HEK293 (cell line): ENCODE data around the gene BLOC1S1.
A peak's percentile ranks its signal among the peaks of the same experiment; 100 is the strongest.

Experiments used
- CTCF ChIA-PET: fragments of 350-600 bp; formaldehyde crosslinking; extraction: SDS; loops from one replicate; lab custom pipeline; 2021; ENCODE audit warnings: antibody characterized with exemption; lab: Yijun Ruan, JAX
- POLR2A ChIA-PET: fragments of 300-600 bp; formaldehyde crosslinking; extraction: SDS; loops from one replicate; lab custom pipeline; 2020; ENCODE audit warnings: antibody characterized with exemption, inconsistent platforms; lab: Yijun Ruan, JAX
- H3K27ac ChIP-seq: fragments of 200-500 bp; sonication (Bioruptor generic); 2 replicates; pipeline ENCODE4 v1.5.1; 2014; ENCODE audit warnings: low read depth, low read length, control low read depth, inconsistent platforms; ENCODE audit errors: extremely low read depth
- H3K36me3 ChIP-seq, 2 experiments: fragments of 200-500 bp in 1 of 2; sonication (Bioruptor generic) in 1 of 2; 1 replicate in 1 of 2; 2 replicates in 1 of 2; pipeline ENCODE4 v1.5.1; 2014 to 2017; ENCODE audit warnings: inconsistent platforms in 2 of 2, low read length in 2 of 2; ENCODE audit not compliant: control insufficient read depth in 2 of 2, insufficient read depth in 1 of 2
- H3K4me1 ChIP-seq: fragments of 200-500 bp; sonication (Bioruptor generic); 2 replicates; pipeline ENCODE4 v1.5.1; 2014; ENCODE audit warnings: mild to moderate bottlenecking, low read length, inconsistent platforms; ENCODE audit not compliant: control insufficient read depth, insufficient read depth
- H3K4me3 ChIP-seq: 2 replicates; pipeline ENCODE4 v1.5.1; 2011; ENCODE audit warnings: low read depth, mild to moderate bottlenecking, control low read depth, low read length, moderate library complexity
- H3K9me3 ChIP-seq: fragments of 200-500 bp; sonication (Bioruptor generic); 2 replicates; pipeline ENCODE4 v1.5.1; 2014; ENCODE audit warnings: low read depth, low read length, inconsistent platforms; ENCODE audit not compliant: control insufficient read depth, insufficient read depth
- BCL11A ChIP-seq: fragments of 450-650 bp; formaldehyde crosslinking; IDR thresholded peaks from 2 replicates; pipeline ENCODE4 v1.5.1; 2016; ENCODE audit warnings: low read depth, missing biosample characterization, missing genetic modification characterization
- BCL11B ChIP-seq: fragments of 450-650 bp; formaldehyde crosslinking; IDR thresholded peaks from 2 replicates; pipeline ENCODE4 v1.5.1; 2016; ENCODE audit warnings: low read depth, missing biosample characterization, missing genetic modification characterization
- EGR2 ChIP-seq: fragments of 450-650 bp; formaldehyde crosslinking; IDR thresholded peaks from 2 replicates; pipeline ENCODE4 v1.5.1; 2016; ENCODE audit warnings: low read depth, missing biosample characterization, missing genetic modification characterization
- GLIS2 ChIP-seq: fragments of 450-650 bp; formaldehyde crosslinking; IDR thresholded peaks from 2 replicates; pipeline ENCODE4 v1.5.1; 2016; ENCODE audit warnings: missing biosample characterization, missing genetic modification characterization
- KLF8 ChIP-seq: fragments of 450-650 bp; formaldehyde crosslinking; IDR thresholded peaks from 2 replicates; pipeline ENCODE4 v1.5.1; 2016; ENCODE audit warnings: missing biosample characterization, missing genetic modification characterization
- KLF9 ChIP-seq: fragments of 450-650 bp; formaldehyde crosslinking; IDR thresholded peaks from 2 replicates; pipeline ENCODE4 v1.5.1; 2016; ENCODE audit warnings: missing biosample characterization, missing genetic modification characterization, low read depth
- PRDM6 ChIP-seq: fragments of 450-650 bp; formaldehyde crosslinking; IDR thresholded peaks from 2 replicates; pipeline ENCODE4 v1.5.1; 2017; ENCODE audit warnings: missing biosample characterization, missing genetic modification characterization
- SALL2 ChIP-seq: fragments of 450-650 bp; formaldehyde crosslinking; IDR thresholded peaks from 2 replicates; pipeline ENCODE4 v1.5.0; 2017; ENCODE audit warnings: missing biosample characterization, mild to moderate bottlenecking, missing genetic modification characterization, borderline replicate concordance
- SP7 ChIP-seq: fragments of 450-650 bp; formaldehyde crosslinking; IDR thresholded peaks from 2 replicates; pipeline ENCODE4 v1.5.1; 2016; ENCODE audit warnings: missing biosample characterization, missing genetic modification characterization
- ZBTB17 ChIP-seq: fragments of 450-650 bp; formaldehyde crosslinking; IDR thresholded peaks from 2 replicates; pipeline ENCODE4 v1.5.1; 2016; ENCODE audit warnings: missing biosample characterization, missing genetic modification characterization
- ZBTB7A ChIP-seq: fragments of 450-650 bp; formaldehyde crosslinking; IDR thresholded peaks from 2 replicates; pipeline ENCODE4 v1.5.1; 2016; ENCODE audit warnings: low read depth, missing biosample characterization, missing genetic modification characterization
- ZFHX2 ChIP-seq: fragments of 450-650 bp; formaldehyde crosslinking; conservative IDR thresholded peaks from 2 replicates; pipeline ENCODE4 v1.5.1; 2016; ENCODE audit warnings: missing biosample characterization, missing genetic modification characterization
- ZNF19 ChIP-seq: fragments of 450-650 bp; formaldehyde crosslinking; IDR thresholded peaks from 2 replicates; pipeline ENCODE4; 2016; ENCODE audit warnings: missing biosample characterization, missing genetic modification characterization, low read depth
- ZNF214 ChIP-seq: fragments of 450-650 bp; formaldehyde crosslinking; IDR thresholded peaks from 2 replicates; pipeline ENCODE4 v1.5.1; 2017; ENCODE audit warnings: missing biosample characterization, mild to moderate bottlenecking, missing genetic modification characterization, borderline replicate concordance
- ZNF404 ChIP-seq: fragments of 450-650 bp; formaldehyde crosslinking; IDR thresholded peaks from 2 replicates; pipeline ENCODE4 v1.5.1; 2017; ENCODE audit warnings: missing biosample characterization, missing genetic modification characterization
- ZNF426 ChIP-seq: fragments of 450-650 bp; formaldehyde crosslinking; IDR thresholded peaks from 2 replicates; pipeline ENCODE4 v1.5.1; 2017; ENCODE audit warnings: missing biosample characterization, missing genetic modification characterization, mild to moderate bottlenecking, inconsistent platforms, moderate library complexity
- ZNF48 ChIP-seq: fragments of 450-650 bp; formaldehyde crosslinking; IDR thresholded peaks from 2 replicates; pipeline ENCODE4 v1.5.1; 2016; ENCODE audit warnings: missing biosample characterization, missing genetic modification characterization
- ZNF510 ChIP-seq: fragments of 450-650 bp; formaldehyde crosslinking; IDR thresholded peaks from 2 replicates; pipeline ENCODE4 v1.5.1; 2018; ENCODE audit warnings: mild to moderate bottlenecking, missing genetic modification characterization, missing biosample characterization; ENCODE audit not compliant: insufficient replicate concordance
- ZNF596 ChIP-seq: fragments of 450-650 bp; IDR thresholded peaks from 2 replicates; pipeline ENCODE4 v1.5.0; 2018; ENCODE audit warnings: missing biosample characterization, mild to moderate bottlenecking, missing genetic modification characterization, moderate library complexity
- ZNF621 ChIP-seq: fragments of 450-650 bp; formaldehyde crosslinking; IDR thresholded peaks from 2 replicates; pipeline ENCODE4 v1.5.1; 2017; ENCODE audit warnings: missing biosample characterization, missing genetic modification characterization
- ZNF624 ChIP-seq: fragments of 450-650 bp; formaldehyde crosslinking; IDR thresholded peaks from 2 replicates; pipeline ENCODE4 v1.5.1; 2017; ENCODE audit warnings: missing biosample characterization, missing genetic modification characterization
- ZNF76 ChIP-seq: fragments of 450-650 bp; formaldehyde crosslinking; IDR thresholded peaks from 2 replicates; pipeline ENCODE4; 2016; ENCODE audit warnings: low read depth, missing biosample characterization, missing genetic modification characterization, borderline replicate concordance
- TF ChIP-seq, protein P1 (sequence below): fragments of 450-650 bp; formaldehyde crosslinking; IDR thresholded peaks from 2 replicates; pipeline ENCODE4 v1.5.1; 2016; ENCODE audit warnings: missing biosample characterization, missing genetic modification characterization
- TF ChIP-seq, protein P2 (sequence below): fragments of 450-650 bp; formaldehyde crosslinking; IDR thresholded peaks from 2 replicates; pipeline ENCODE4 v1.5.1; 2016; ENCODE audit warnings: missing biosample characterization, missing genetic modification characterization
- TF ChIP-seq, protein P3 (sequence below): IDR thresholded peaks from 2 replicates; pipeline ENCODE4 v1.6.1; 2011; ENCODE audit warnings: mild to moderate bottlenecking, low read depth, low read length, borderline replicate concordance
- TF ChIP-seq, protein P4 (sequence below): fragments of 450-650 bp; formaldehyde crosslinking; IDR thresholded peaks from 2 replicates; pipeline ENCODE4 v1.5.1; 2017; ENCODE audit warnings: missing biosample characterization, missing genetic modification characterization

BLOC1S1 gene

DNA sequence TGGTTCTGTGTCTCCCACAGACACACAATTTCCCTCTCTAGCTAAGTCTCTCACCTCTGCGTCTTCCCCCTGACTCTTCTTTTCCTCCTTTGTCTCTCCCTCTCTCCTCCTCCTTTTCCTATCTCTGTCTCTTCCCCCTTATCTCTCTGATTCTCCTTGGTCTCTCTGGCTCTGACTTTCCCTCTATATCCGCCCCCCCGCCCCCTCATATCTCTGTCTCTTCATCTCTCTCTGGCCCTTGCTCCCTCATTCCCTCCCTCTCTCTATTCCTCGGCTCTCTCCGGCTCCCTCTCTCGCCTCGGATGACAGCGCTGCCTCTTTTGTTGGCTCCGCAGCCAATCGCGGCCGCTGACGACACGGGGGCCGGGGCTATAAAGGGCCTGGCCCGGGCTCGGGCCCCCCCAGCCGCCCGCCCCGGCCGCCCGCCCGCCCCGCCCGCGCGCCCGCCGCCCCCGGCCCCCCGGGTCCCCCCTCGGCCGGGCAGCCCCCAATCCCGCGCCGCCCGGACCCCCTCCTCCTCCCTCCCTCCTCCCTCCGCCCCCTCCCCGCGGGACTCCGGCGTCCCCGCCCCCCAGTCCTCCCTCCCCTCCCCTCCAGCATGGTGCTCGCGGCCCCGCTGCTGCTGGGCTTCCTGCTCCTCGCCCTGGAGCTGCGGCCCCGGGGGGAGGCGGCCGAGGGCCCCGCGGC is 27.0 kb downstream of the BLOC1S1 start, which contains the start of gene GDF11:
GDF11 (plus strand) TSS at position 404 of the 687 bp plus-strand sequence; CDS start at position 599, 195 bp downstream.
- Histone ChIP-seq H3K36me3 (peaks cover 0 to 13% of the 10 kb centered on the region in 2 experiments; a peak in 1 of 3 replicates), H3K4me3 (peak within 1 kb of the TSS; percentile 65), H3K4me1 (peaks cover 14% of the 10 kb centered on the region; the same call in 1 of the 2 replicates), H3K9me3 (no peaks in the 10 kb centered on the region), H3K27ac (peak within 1 kb of the TSS; percentile 68; the same call in 1 of the 2 replicates)
- CTCF ChIA-PET: interaction anchor here (0.7 to 1.4 kb wide), 4 partner anchors 13 to 301 kb away, joined by 3 to 4 read pairs (median 4); no protein-coding TSS in a partner anchor
- POLR2A ChIA-PET: interaction anchor here (0.6 to 2.5 kb wide), 12 partner anchors 10 to 488 kb away, joined by 3 to 17 read pairs (median 5); partner anchors contain the start of genes CD63, DNAJC14, ORMDL2 and RAB5B
- TF ChIP-seq ZNF624 (tag by site-specific recombination) (no peak), BCL11A (tag by site-specific recombination) (no peak), ZNF621 (tag by site-specific recombination) (no peak), ZNF19 (tag by site-specific recombination) (no peak), ZBTB17 (tag by site-specific recombination) (peak; percentile 96), ZNF596 (peak; percentile 98), ZNF404 (tag by site-specific recombination) (no peak), ZNF510 (tag by site-specific recombination) (no peak), ZFHX2 (peak; percentile 84), KLF9 (tag by site-specific recombination) (peak; percentile 68; the same call in 1 of the 2 replicates), ZNF214 (no peak), EGR2 (tag by site-specific recombination) (peak; percentile 92), ZNF48 (no peak), ZNF76 (tag by site-specific recombination) (no peak), PRDM6 (tag by site-specific recombination) (no peak), KLF8 (tag by site-specific recombination) (0 out of 2 replicates have a peak, but pooled peaks have one; percentile 35), ZNF426 (no peak), GLIS2 (tag by site-specific recombination) (no peak), SALL2 (tag by site-specific recombination) (no peak), BCL11B (peak; percentile 28; the same call in 1 of the 2 replicates), SP7 (tag by site-specific recombination) (peak; percentile 76), ZBTB7A (tag by site-specific recombination) (no peak)
- TF ChIP-seq, protein P1, sequence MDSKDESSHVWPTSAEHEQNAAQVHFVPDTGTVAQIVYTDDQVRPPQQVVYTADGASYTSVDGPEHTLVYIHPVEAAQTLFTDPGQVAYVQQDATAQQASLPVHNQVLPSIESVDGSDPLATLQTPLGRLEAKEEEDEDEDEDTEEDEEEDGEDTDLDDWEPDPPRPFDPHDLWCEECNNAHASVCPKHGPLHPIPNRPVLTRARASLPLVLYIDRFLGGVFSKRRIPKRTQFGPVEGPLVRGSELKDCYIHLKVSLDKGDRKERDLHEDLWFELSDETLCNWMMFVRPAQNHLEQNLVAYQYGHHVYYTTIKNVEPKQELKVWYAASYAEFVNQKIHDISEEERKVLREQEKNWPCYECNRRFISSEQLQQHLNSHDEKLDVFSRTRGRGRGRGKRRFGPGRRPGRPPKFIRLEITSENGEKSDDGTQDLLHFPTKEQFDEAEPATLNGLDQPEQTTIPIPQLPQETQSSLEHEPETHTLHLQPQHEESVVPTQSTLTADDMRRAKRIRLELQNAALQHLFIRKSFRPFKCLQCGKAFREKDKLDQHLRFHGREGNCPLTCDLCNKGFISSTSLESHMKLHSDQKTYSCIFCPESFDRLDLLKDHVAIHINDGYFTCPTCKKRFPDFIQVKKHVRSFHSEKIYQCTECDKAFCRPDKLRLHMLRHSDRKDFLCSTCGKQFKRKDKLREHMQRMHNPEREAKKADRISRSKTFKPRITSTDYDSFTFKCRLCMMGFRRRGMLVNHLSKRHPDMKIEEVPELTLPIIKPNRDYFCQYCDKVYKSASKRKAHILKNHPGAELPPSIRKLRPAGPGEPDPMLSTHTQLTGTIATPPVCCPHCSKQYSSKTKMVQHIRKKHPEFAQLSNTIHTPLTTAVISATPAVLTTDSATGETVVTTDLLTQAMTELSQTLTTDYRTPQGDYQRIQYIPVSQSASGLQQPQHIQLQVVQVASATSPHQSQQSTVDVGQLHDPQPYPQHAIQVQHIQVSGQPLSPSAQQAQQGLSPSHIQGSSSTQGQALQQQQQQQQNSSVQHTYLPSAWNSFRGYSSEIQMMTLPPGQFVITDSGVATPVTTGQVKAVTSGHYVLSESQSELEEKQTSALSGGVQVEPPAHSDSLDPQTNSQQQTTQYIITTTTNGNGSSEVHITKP: 0 out of 2 replicates have a peak, but pooled peaks have one; percentile 15
- TF ChIP-seq, protein P2, sequence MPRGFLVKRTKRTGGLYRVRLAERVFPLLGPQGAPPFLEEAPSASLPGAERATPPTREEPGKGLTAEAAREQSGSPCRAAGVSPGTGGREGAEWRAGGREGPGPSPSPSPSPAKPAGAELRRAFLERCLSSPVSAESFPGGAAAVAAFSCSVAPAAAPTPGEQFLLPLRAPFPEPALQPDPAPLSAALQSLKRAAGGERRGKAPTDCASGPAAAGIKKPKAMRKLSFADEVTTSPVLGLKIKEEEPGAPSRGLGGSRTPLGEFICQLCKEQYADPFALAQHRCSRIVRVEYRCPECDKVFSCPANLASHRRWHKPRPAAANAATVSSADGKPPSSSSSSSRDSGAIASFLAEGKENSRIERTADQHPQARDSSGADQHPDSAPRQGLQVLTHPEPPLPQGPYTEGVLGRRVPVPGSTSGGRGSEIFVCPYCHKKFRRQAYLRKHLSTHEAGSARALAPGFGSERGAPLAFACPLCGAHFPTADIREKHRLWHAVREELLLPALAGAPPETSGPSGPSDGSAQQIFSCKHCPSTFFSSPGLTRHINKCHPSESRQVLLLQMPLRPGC (tag by site-specific recombination): no peak
- TF ChIP-seq, protein P3, sequence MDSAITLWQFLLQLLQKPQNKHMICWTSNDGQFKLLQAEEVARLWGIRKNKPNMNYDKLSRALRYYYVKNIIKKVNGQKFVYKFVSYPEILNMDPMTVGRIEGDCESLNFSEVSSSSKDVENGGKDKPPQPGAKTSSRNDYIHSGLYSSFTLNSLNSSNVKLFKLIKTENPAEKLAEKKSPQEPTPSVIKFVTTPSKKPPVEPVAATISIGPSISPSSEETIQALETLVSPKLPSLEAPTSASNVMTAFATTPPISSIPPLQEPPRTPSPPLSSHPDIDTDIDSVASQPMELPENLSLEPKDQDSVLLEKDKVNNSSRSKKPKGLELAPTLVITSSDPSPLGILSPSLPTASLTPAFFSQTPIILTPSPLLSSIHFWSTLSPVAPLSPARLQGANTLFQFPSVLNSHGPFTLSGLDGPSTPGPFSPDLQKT: no peak
- TF ChIP-seq, protein P4, sequence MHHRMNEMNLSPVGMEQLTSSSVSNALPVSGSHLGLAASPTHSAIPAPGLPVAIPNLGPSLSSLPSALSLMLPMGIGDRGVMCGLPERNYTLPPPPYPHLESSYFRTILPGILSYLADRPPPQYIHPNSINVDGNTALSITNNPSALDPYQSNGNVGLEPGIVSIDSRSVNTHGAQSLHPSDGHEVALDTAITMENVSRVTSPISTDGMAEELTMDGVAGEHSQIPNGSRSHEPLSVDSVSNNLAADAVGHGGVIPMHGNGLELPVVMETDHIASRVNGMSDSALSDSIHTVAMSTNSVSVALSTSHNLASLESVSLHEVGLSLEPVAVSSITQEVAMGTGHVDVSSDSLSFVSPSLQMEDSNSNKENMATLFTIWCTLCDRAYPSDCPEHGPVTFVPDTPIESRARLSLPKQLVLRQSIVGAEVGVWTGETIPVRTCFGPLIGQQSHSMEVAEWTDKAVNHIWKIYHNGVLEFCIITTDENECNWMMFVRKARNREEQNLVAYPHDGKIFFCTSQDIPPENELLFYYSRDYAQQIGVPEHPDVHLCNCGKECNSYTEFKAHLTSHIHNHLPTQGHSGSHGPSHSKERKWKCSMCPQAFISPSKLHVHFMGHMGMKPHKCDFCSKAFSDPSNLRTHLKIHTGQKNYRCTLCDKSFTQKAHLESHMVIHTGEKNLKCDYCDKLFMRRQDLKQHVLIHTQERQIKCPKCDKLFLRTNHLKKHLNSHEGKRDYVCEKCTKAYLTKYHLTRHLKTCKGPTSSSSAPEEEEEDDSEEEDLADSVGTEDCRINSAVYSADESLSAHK: 0 out of 2 replicates have a peak, but pooled peaks have one; percentile 14
